Mesenchymal stem cell (in vitro differentiated cells and primary cell): ENCODE measurements around the gene ZNF334.

Source experiments
- DNase-seq: peaks from one replicate; pipeline ENCODE4 v3.0.0-alpha.2; 2013
- H2AFZ ChIP-seq: one replicate; pipeline ENCODE4 v1.6.1; 2013; ENCODE audit warnings: low read depth, mild to moderate bottlenecking, control low read depth, inconsistent platforms, low read length, moderate library complexity
- H2AK5ac ChIP-seq: 2 replicates; pipeline ENCODE4 v1.6.1; 2013; ENCODE audit warnings: low read length, moderate library complexity, mild to moderate bottlenecking, inconsistent platforms; ENCODE audit not compliant: severe bottlenecking
- H2BK120ac ChIP-seq: one replicate; pipeline ENCODE4 v1.6.1; 2013; ENCODE audit warnings: low read depth, mild to moderate bottlenecking, inconsistent platforms, low read length, moderate library complexity
- H2BK12ac ChIP-seq, 2 experiments: one replicate each; pipeline ENCODE4 v1.6.1; 2013; ENCODE audit warnings: inconsistent platforms in 2 of 2, low read length in 2 of 2, mild to moderate bottlenecking in 2 of 2, moderate library complexity in 2 of 2, control low read depth in 1 of 2
- H2BK15ac ChIP-seq: one replicate; pipeline ENCODE4 v1.6.1; 2013; ENCODE audit warnings: mild to moderate bottlenecking, low read depth, inconsistent platforms; ENCODE audit not compliant: poor library complexity, severe bottlenecking
- H2BK5ac ChIP-seq: 2 replicates; pipeline ENCODE4 v1.6.1; 2013; ENCODE audit warnings: low read depth, mild to moderate bottlenecking, low read length, control low read depth, inconsistent platforms; ENCODE audit not compliant: poor library complexity, severe bottlenecking
- H3K14ac ChIP-seq, 2 experiments: one replicate each; pipeline ENCODE4 v1.6.1; 2013; ENCODE audit warnings: inconsistent platforms in 2 of 2, low read length in 2 of 2, control low read depth in 1 of 2, mild to moderate bottlenecking in 1 of 2, moderate library complexity in 1 of 2
- H3K18ac ChIP-seq, 2 experiments: one replicate each; pipeline ENCODE4 v1.6.1; 2013; ENCODE audit warnings: inconsistent platforms in 2 of 2, low read length in 2 of 2, control low read depth in 1 of 2, low read depth in 1 of 2, mild to moderate bottlenecking in 1 of 2
- H3K23ac ChIP-seq, 2 experiments: one replicate each; pipeline ENCODE4 v1.6.1; 2013; ENCODE audit warnings: inconsistent platforms in 2 of 2, low read length in 2 of 2, mild to moderate bottlenecking in 2 of 2, moderate library complexity in 2 of 2, control low read depth in 1 of 2
- H3K27ac ChIP-seq: 2 replicates; pipeline ENCODE4 v1.5.1; 2013; ENCODE audit warnings: mild to moderate bottlenecking, moderate library complexity, low read length, control low read depth, inconsistent platforms; ENCODE audit not compliant: poor library complexity, severe bottlenecking
- H3K27me3 ChIP-seq, 2 experiments: 2 replicates each; pipeline versions ENCODE4 v1.6.1 to v1.7.0; 2013; ENCODE audit warnings: low read length in 2 of 2, mild to moderate bottlenecking in 2 of 2, moderate library complexity in 2 of 2, control low read depth in 1 of 2, inconsistent platforms in 1 of 2; ENCODE audit not compliant: control insufficient read depth in 1 of 2, insufficient read depth in 1 of 2
- H3K36me3 ChIP-seq, 2 experiments: 2 replicates each; pipeline versions ENCODE4 v1.6.1 to v1.7.0; 2013; ENCODE audit warnings: low read length in 2 of 2, control low read depth in 1 of 2, inconsistent platforms in 1 of 2, low read depth in 1 of 2, mild to moderate bottlenecking in 1 of 2; ENCODE audit not compliant: insufficient read depth in 2 of 2, control insufficient read depth in 1 of 2
- H3K4ac ChIP-seq, 2 experiments: one replicate each; pipeline ENCODE4 v1.6.1; 2013; ENCODE audit warnings: inconsistent platforms in 2 of 2, low read length in 2 of 2, mild to moderate bottlenecking in 2 of 2, moderate library complexity in 2 of 2, control low read depth in 1 of 2, low read depth in 1 of 2
- H3K4me1 ChIP-seq: 2 replicates; pipeline ENCODE4 v1.6.1; 2013; ENCODE audit warnings: low read depth, low read length, control low read depth; ENCODE audit not compliant: control insufficient read depth, insufficient read depth
- H3K4me2 ChIP-seq: 2 replicates; pipeline ENCODE4 v1.6.1; 2013; ENCODE audit warnings: low read length, mild to moderate bottlenecking, inconsistent platforms; ENCODE audit not compliant: poor library complexity, severe bottlenecking
- H3K4me3 ChIP-seq, 2 experiments: 2 replicates each; pipeline versions ENCODE4 v1.5.1 to v1.7.0; 2013; ENCODE audit warnings: low read length in 2 of 2, mild to moderate bottlenecking in 2 of 2, control low read depth in 1 of 2, low read depth in 1 of 2; ENCODE audit not compliant: insufficient read depth in 1 of 2
- H3K79me1 ChIP-seq: replicated peaks from 2 replicates; pipeline ENCODE4 v1.6.1; 2013; ENCODE audit warnings: mild to moderate bottlenecking, control low read depth, low read length, inconsistent platforms; ENCODE audit not compliant: poor library complexity, severe bottlenecking
- H3K9ac ChIP-seq: 2 replicates; pipeline ENCODE4 v1.7.0; 2013; ENCODE audit warnings: mild to moderate bottlenecking, low read length, moderate library complexity
- H3K9me3 ChIP-seq: 2 replicates; pipeline ENCODE4 v1.7.0; 2013; ENCODE audit warnings: mild to moderate bottlenecking, low read length; ENCODE audit not compliant: control insufficient read depth
- H4K8ac ChIP-seq: one replicate; pipeline ENCODE4 v1.6.1; 2013; ENCODE audit warnings: inconsistent platforms, mild to moderate bottlenecking, low read length, moderate library complexity
- H4K91ac ChIP-seq: one replicate; pipeline ENCODE4 v1.6.1; 2013; ENCODE audit warnings: mild to moderate bottlenecking, low read length, inconsistent platforms
- WGBS: methylation state at CpG from one replicate; pipeline ENCODE4 v1.1.7; 2013; ENCODE audit warnings: mixed read lengths; 5-methylcytosine and 5-hydroxymethylcytosine counted together

The ZNF334 gene

DNA sequence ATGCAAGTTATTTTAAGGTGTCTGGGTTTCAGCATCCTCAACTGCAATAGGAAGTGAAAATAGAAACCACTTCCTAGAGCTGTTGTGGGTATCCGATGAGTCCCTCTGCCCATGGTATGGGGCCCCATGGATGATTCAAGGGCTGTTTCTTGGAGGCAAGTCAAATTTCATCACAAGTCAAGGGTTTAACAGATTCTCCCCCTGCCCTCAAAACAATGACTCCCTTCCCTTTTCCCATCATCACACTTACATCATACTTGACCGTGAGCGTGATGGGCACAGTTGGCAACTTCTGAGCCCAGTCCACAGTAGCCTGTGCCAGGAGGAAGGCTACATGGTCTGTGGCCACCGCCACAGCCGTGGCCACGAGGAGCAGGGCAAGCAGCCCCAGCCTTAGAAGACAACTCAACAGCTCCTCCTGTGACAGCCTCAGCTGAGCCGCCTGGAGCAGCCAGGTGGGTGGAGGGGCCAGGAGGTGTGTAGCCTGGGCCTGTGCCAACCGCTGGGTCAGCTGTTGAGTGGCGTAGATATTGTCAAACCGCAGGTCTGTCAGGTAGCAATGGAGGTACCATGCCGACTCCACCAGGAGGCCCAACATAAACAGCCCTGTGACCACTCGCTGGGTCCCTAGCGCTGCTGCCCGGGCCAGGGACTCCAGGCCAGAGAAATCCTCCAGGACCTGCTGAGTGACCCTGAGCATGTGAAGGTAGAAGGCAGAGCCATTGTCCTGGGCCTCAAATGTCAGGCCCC is 31.9 kb upstream of the ZNF334 start:
- H3K4me2 ChIP-seq = no peak overlapping the region

DNA sequence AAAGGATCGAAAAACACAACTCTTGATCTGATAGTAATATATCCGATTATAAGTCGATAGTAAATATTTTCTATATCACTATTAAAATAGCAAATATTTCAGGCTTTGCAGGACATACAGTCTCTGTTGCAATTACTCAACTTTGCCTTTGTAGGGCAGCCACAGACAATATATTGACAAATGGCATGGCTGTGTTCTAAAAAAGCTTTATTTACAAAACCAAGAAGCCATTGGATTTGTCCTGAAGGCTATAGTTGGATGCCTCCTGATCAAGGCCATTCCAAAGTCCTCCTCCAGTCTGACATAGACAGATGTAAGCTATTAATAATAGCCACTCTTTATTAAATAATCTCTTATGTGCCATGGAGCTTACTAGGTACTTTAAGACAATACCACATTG is 31.2 kb upstream of the ZNF334 start:
- no peak overlapping the region for H3K4ac ChIP-seq
- no peak overlapping the region for H4K8ac ChIP-seq
- no peaks in the 10 kb centered on the region for H3K36me3 ChIP-seq
- H2BK120ac ChIP-seq = no peak overlapping the region
- no peak overlapping the region for H3K18ac ChIP-seq
- H3K9me3 ChIP-seq = no peaks in the 10 kb centered on the region
- no peak overlapping the region for H2AFZ ChIP-seq
- no peaks in the 10 kb centered on the region for H3K79me1 ChIP-seq
- no peak overlapping the region for H3K27ac ChIP-seq
- H4K91ac ChIP-seq = no peak overlapping the region
- H2BK5ac ChIP-seq = no peak overlapping the region
- H3K4me1 ChIP-seq = no peaks in the 10 kb centered on the region
- H3K9ac ChIP-seq = no peak overlapping the region
- no peak overlapping the region for H3K4me3 ChIP-seq
- no peak for DNase-seq
- H3K23ac ChIP-seq = no peak overlapping the region
- no peak overlapping the region for H2BK15ac ChIP-seq
- no peak overlapping the region for H3K14ac ChIP-seq
- H3K27me3 ChIP-seq = peaks cover 0 to 33% of the 10 kb centered on the region in 2 experiments
- WGBS = no CpG with 5 or more reads among the region's 3 CpGs
- H2AK5ac ChIP-seq = no peak overlapping the region
- no peak overlapping the region for H2BK12ac ChIP-seq
- H3K4me2 ChIP-seq = no peak overlapping the region

More for the DNA sequence above, 31.9 kb upstream of the ZNF334 start:
- no peak overlapping the region for H3K18ac ChIP-seq
- H3K4me1 ChIP-seq = no peaks in the 10 kb centered on the region
- no peaks in the 10 kb centered on the region for H3K79me1 ChIP-seq
- H2BK12ac ChIP-seq = no peak overlapping the region
- H3K23ac ChIP-seq = no peak overlapping the region
- peaks cover 0 to 31% of the 10 kb centered on the region in 2 experiments for H3K27me3 ChIP-seq
- H2AFZ ChIP-seq = no peak overlapping the region
- no peak overlapping the region for H3K27ac ChIP-seq
- no peak overlapping the region for H4K8ac ChIP-seq
- no peak overlapping the region for H2AK5ac ChIP-seq
- no peak overlapping the region for H3K4ac ChIP-seq
- no peak overlapping the region for H3K4me3 ChIP-seq
- no peak overlapping the region for H2BK120ac ChIP-seq
- H3K9me3 ChIP-seq = no peaks in the 10 kb centered on the region
- H3K9ac ChIP-seq = no peak overlapping the region
- no peak overlapping the region for H2BK5ac ChIP-seq
- no peak for DNase-seq
- H3K36me3 ChIP-seq = no peaks in the 10 kb centered on the region
- H4K91ac ChIP-seq = no peak overlapping the region
- WGBS = 86% methylated on average over 11 of the region's 14 CpGs
- H3K14ac ChIP-seq = no peak overlapping the region
- H2BK15ac ChIP-seq = no peak overlapping the region

DNA sequence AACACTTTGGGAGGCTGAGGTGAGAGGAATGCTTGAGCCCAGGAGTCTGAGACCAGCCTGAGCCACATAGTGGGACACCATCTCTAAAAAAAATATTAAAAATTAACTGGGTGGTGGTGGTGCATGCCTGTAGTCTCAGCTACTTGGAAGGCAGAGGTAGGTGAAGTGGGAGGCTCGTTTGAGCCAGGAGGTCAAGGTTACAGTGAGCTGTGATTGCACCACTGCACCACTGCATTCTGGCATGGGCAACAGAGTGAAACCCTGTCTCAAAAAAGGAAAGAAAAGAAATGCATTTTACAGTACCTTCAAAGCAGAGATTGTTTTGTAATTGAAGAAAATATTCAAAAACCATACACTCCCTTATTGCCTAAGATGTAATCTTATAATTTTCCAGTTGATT is 30.6 kb upstream of the ZNF334 start:
- Histone ChIP-seq H3K36me3 (no peaks in the 10 kb centered on the region), H3K14ac (no peak overlapping the region), H2BK5ac (no peak overlapping the region), H4K91ac (no peak overlapping the region), H2AK5ac (no peak overlapping the region), H2BK120ac (no peak overlapping the region), H3K27ac (no peak overlapping the region), H3K4me3 (no peak overlapping the region), H3K9me3 (no peaks in the 10 kb centered on the region), H3K9ac (no peak overlapping the region), H3K23ac (no peak overlapping the region), H3K27me3 (peaks cover 0 to 36% of the 10 kb centered on the region in 2 experiments), H2BK12ac (no peak overlapping the region), H3K18ac (no peak overlapping the region), H3K4me1 (no peaks in the 10 kb centered on the region), H3K4ac (no peak overlapping the region), H3K4me2 (no peak overlapping the region), H4K8ac (no peak overlapping the region), H3K79me1 (no peaks in the 10 kb centered on the region), H2BK15ac (no peak overlapping the region), H2AFZ (no peak overlapping the region)
- 39% methylated on average over 1 of the region's 1 CpG for WGBS
- DNase-seq = no peak

DNA sequence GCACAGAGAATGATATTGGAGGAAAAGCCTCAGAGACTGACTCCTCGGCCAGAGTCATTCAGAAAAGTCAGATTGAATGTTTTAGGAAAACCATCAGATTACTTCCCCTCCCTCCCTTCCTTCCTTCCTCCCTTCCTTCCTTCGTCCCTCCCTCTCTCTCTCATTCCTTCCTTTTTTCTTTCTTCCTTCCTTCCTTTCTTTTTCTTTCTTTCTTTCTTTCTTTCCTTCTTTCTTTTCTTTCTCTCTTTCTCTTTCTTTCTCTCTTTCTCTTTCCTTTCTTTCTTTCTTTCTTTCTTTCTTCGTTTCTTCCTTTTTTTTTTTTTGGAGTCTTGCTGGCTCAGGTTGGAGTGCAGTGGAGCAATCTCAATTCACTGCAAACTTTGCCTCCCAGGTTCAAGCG is 29.7 kb upstream of the ZNF334 start:
- Histone ChIP-seq H3K9me3 (no peaks in the 10 kb centered on the region), H3K14ac (no peak overlapping the region), H2BK5ac (no peak overlapping the region), H3K9ac (no peak overlapping the region), H4K91ac (no peak overlapping the region), H4K8ac (no peak overlapping the region), H3K27me3 (peaks cover 4 to 45% of the 10 kb centered on the region in 2 experiments), H3K4ac (no peak overlapping the region), H3K79me1 (no peaks in the 10 kb centered on the region), H2BK15ac (no peak overlapping the region), H3K4me1 (no peaks in the 10 kb centered on the region), H2AFZ (no peak overlapping the region), H3K4me3 (no peak overlapping the region), H3K27ac (no peak overlapping the region), H2BK120ac (no peak overlapping the region), H3K4me2 (no peak overlapping the region), H3K18ac (no peak overlapping the region), H2BK12ac (no peak overlapping the region), H3K36me3 (no peaks in the 10 kb centered on the region), H3K23ac (no peak overlapping the region), H2AK5ac (no peak overlapping the region)
- DNase-seq = no peak
- 67% methylated on average over 3 of the region's 4 CpGs for WGBS
